ELR (cell line): Measurements from ENCODE around the gene ACTC1.
A peak's percentile ranks its signal among the peaks of the same experiment; 100 is the strongest.
"Not testable (repeated sequence)": the region's sequence is repeated elsewhere in the genome, so short reads cannot be mapped to it uniquely, and the experiment has no call there.

Source experiments
- DNase-seq: peaks from one replicate; pipeline ENCODE4 v3.0.0-alpha.2; 2015; ENCODE audit warnings: low read depth

ACTC1 gene

DNA sequence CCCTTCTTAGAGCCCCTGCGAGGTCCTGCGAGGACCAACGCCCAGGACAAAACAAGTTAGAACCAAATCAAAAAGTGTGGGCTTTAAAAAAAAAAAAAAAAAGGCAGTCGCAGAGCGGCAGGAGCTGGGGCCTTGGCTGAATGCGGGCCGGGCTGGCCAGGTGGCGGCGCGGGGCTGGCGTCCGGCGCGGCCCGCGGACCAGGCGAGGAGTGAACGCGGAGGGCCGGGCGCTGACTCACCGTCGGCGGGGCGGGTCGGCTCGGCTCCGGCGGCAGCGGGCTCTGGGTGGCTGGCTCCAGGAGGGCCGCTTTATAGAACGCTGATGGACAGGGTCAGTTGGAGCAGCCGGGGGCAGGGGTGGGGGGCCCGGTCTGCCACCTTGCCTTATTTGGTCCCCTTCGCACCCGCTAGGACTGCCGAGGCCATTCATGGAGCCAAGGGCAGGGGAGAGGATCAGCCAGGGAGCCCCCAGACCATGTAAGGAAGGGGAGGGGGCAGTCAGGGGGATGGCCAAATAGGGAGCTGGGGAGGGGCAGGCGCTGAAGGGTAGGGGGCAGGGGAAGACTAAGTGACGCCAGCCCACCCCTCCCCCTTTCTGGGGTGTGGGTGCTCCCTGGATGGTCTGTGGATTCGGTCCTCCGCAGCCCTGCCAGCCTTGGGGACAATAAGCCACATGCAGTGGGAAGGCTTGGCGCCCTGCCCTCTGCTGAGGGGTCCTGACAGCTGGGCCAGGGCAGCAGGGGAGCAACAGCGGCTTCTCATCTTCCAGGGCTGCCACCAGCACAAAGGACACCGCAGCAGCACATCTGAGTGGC lies at the start of gene ACTC1:
TSS of gene ACTC1 (minus strand) at position 283 of the 815 bp plus-strand sequence. CDS start 741 bp downstream, outside the sequence.
- peak; percentile 74 for DNase-seq

GRCh38 chr15:34841262-34841725 lies 45.9 kb upstream of the ACTC1 start:
- peak; percentile 46 for DNase-seq

DNA sequence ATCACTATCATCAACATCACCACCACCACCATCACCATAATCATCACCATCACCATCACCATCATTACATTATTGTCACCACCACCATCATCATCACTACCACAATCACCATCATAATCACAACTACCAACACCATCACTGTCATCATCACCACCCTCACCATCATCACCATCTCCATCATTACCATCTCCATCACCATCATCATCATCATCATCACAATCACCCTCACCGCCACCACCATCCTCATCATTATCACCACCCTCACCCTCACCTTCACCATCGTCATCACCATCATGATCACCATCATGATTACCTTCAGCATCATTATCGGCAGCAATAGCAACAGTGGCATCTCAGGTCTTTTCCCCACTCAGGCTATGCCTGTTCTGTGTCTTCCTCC lies 42.9 kb upstream of the ACTC1 start:
- DNase-seq: no peak

GRCh38 chr15:34837246-34838016 lies 42.1 kb upstream of the ACTC1 start:
- peak; percentile 86 for DNase-seq

GRCh38 chr15:34828145-34828911 lies 33.0 kb upstream of the ACTC1 start:
- DNase-seq: no peak

DNA sequence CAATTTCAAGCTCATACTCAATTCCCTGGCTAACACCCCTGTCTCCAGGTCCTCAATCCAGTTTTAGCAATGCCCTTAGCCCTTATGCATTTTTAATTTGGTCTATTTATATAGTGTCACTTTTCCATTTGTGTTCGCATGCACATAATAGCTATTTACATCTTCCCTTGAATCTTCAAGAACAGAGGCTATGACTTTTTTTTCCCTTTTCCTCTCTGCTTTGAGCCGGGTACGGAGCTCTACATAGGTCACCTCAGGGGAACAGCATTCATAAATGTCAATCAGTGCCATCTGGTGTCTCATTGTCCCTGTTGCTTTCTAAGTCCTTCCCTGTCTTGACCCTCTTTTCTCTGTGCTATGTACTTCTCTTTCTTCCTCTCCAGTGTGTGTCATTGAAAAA lies 26.5 kb upstream of the ACTC1 start:
- DNase-seq: no peak

- DNase-seq: no peak
Observed at GRCh38 chr15:34820110-34820509, 24.8 kb upstream of the ACTC1 start.

- peak; percentile 62 for DNase-seq
Observed at GRCh38 chr15:34818526-34818925, 23.2 kb upstream of the ACTC1 start.

GRCh38 chr15:34815836-34816235 lies 20.5 kb upstream of the ACTC1 start:
- DNase-seq: peak; percentile 34

- DNase-seq: no peak
Observed at GRCh38 chr15:34813446-34814190, 18.3 kb upstream of the ACTC1 start.

DNA sequence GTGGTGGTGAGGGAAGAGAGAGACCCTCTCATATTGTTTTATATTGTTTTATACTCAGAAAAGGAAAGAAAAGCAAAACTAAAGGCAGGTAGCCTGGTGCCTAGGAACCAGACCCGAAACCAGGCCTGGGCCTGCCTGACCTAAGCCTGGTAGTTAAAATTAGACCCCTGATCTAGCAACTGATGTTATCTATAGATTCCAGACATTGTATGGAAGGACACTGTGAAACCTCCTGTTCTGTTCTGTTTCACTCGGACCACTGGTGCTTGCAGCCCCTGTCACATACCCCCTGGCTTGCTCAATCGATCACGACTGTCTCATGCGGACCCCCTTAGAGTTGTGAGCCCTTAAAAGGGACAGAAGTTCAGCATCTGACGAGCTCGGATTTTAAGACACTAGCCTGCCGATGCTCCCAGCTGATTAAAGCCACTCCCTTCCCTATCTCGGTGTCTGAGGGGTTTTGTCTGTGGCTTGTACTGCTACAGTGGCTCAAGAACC lies 17.6 kb upstream of the ACTC1 start:
- not testable (repeated sequence) for DNase-seq

DNA sequence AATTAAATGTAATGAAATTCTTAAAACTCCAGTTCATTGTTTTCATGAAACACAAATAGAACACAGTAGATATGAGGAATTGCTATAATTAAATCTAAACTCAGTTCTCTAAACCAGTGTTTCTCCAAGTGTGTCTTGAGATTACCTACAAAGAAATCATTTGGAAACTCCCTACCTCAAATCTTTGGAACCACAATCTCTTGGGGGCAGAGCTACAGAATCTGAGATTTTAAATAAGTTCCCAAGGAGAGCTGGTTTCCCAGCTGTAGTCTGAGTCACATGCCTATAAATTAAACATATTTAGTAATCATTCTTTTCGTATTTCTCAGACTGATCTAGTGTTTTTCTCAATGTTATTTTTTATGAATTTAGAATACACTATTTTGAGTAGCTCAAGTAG lies 17.0 kb upstream of the ACTC1 start:
- DNase-seq: peak; percentile 71

DNA sequence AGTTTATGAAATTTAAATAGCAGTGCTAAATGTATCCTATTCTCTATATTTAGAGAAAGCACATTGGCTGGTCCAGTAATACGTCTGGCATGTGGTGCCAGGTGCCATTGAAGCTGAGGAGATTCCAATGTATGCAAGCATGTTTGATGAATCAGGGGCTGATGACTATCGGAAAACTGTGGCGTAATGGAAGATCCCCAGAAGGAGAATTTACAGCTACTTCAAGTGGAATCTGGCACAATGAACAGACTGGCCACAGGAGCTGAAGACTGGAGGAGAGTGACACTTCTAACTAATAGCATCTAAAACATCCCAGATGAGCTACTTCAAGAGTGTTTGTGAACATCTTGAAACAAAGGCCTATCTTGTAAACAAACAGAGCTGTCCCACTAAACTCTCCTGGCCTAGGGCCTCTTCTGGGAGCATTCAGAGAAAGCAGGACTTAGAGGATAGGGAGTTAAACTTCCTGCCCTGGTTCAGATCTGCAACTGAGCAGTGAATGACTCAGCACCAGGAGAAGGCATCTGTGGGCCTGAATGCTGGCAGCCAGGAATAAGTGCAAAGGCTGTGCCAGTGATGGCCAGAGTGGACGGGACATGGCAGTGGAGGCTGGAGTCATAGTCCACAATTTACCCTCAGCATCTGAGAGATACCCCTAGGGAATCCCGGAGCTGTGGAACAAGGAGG lies 15.2 kb upstream of the ACTC1 start:
- DNase-seq: peak; percentile 97

DNA sequence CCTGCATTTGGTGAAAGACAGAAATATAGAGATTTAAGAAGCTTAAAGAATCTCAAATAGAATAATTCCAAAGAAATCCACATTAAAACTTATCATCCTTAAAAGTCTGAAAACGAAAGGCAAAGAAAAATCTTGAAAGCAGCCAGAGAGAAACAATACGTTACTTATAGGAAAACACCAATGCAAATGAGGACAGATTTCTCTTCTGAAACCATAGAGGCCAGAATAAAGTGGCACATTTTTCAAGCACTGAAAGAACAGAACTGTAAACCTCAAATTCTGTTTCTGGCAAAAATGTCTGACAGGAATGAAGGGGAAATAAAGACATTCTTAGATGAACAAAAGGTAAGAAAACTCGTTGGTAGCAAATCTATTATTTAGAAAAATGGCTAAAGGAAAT lies 13.8 kb upstream of the ACTC1 start:
- no peak for DNase-seq

DNA sequence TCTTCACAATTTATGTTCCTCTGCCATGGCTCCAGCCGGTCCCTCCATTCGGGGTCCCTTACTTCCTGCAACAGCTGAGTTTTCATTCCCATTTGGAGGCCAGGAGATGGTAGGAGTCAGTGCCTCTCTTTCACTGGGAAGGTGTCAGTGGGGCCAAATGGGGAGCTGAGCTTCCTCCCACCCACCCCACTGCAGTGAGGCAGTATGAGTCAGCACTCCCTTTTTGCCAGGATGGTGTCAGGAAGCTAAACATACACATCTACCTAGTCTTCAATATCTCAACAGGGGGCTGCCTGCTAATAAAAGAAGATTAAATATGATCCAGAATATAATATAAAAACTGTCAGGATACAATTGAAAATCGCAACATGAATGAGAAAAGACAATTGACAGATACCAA lies 12.7 kb upstream of the ACTC1 start:
- DNase-seq: peak; percentile 77

- DNase-seq: not testable (repeated sequence)
Observed at GRCh38 chr15:34807241-34807640, 11.9 kb upstream of the ACTC1 start.

GRCh38 chr15:34804776-34805175 lies 9.4 kb upstream of the ACTC1 start:
- no peak for DNase-seq

- no peak for DNase-seq
Observed at GRCh38 chr15:34804113-34804512, 8.8 kb upstream of the ACTC1 start.

DNA sequence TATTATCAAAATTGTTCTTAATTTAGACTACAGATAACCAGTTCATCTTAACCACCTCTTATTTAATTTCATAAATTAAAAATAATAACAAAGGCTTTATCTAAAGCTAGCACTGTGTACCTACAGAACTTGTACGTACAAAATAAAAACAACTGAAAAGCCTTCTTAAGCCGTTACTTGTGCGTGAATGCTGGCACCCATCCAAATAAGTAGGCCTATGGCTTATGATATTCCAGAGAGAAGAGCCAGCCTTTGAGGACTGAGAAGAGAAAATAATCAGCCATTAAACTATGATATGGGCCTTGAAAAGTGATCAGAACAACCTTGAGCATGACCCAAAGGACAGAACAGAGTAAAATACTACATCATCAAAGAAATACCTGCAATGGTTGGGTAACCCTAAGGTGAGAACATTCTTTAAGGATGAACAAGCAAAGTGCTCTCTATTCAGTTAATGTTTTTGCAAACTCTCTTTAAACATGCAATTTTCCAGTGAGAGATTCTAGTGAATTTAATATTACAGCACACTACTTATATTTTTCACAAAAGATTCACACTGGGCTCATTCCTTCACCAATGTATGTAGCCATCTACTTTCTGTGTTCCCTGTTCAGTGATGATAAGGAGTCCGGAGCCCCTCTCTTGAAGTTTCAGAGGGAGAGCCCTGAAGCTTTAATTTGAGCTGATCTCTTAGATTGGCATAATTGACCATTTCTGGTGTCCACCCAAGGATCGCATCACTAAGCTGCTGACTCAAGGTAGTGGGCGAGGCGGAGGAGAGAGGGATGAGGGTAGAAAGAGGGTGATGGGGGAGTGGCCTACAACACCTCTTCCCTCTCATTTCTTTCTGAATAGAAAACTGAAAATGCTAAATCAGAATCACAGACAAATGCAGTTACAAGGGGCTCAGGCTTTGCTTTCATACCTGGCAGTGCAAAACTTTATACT lies 7.7 kb upstream of the ACTC1 start:
- DNase-seq: no peak

GRCh38 chr15:34802371-34802770 lies 7.0 kb upstream of the ACTC1 start:
- no peak for DNase-seq
